Activated CD4-positive, alpha-beta memory T cell treated with anti-CD3 and anti-CD28 coated beads for 36 hours (primary cell): ENCODE data around the gene GAB1. TPM values are rescaled to one million over a fixed set of nuclear protein-coding genes. Genes with fewer than 3 reads are reported as not detected.
A peak's percentile ranks its signal among the peaks of the same experiment; 100 is the strongest.

Experiments used
- CTCF ChIA-PET: fragments of 350-600 bp; sonication (Branson Sonifier 250); formaldehyde crosslinking; loops from one replicate; lab custom pipeline; 2021; ENCODE audit warnings: antibody characterized with exemption, inconsistent platforms; lab: Charles Lee
- POLR2A ChIA-PET: fragments of 350-600 bp; sonication (Branson Sonifier 250); formaldehyde crosslinking; loops from one replicate; lab custom pipeline; 2021; ENCODE audit warnings: antibody characterized with exemption; lab: Charles Lee
- DNase-seq: peaks from one replicate; pipeline ENCODE4 v3.0.0-alpha.2; 2020
- H3K27ac Mint-ChIP-seq: one replicate; pipeline ENCODE4 v1.8.0; 2021; ENCODE audit warnings: mixed read lengths
- H3K27me3 Mint-ChIP-seq: one replicate; pipeline ENCODE4 v1.8.0; 2021; ENCODE audit warnings: mixed read lengths
- H3K36me3 Mint-ChIP-seq: one replicate; pipeline ENCODE4 v1.8.0; 2021; ENCODE audit warnings: mixed read lengths
- H3K4me1 Mint-ChIP-seq: one replicate; pipeline ENCODE4 v1.8.0; 2021; ENCODE audit warnings: low read depth, mixed read lengths
- H3K4me3 Mint-ChIP-seq: one replicate; pipeline ENCODE4 v1.8.0; 2021; ENCODE audit warnings: mild to moderate bottlenecking, mixed read lengths
- H3K9me3 Mint-ChIP-seq: one replicate; pipeline ENCODE4 v1.8.0; 2021; ENCODE audit warnings: mixed read lengths
- intact Hi-C: fragments of 100-400 bp; cut with micrococcal nuclease; formaldehyde crosslinking; loops from one replicate; pipeline ENCODE4 v1.15.1; 2023
- total RNA-seq, 2 experiments: library from RNA; stranded (reverse); gene quantifications; one replicate each; pipeline ENCODE4 v1.2.3, GENCODE V29; 2021

The GAB1 gene
- total RNA-seq, 2 experiments from 2014 or later: 0.34 to 0.45 TPM

DNA sequence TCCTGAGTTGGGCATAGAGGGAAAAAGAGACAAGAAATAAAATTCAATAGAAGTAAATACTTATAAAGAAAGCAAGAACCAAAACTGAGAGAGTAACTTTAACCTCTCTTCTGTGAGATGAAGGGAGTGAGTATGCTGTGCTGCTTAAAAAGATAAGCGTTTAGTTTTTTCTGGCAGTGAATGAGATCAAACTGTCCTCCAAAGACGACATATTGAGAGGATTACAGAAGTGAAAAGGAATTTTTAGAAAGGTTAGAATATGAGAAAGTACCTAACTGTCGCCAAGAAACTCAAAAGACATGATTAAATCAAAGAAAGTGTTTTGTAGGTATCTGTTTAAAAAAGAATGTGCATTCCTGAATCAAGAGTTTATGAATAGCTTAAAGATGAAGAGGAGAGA lies 16.0 kb downstream of the GAB1 start:
- H3K27ac Mint-ChIP-seq: no peak overlapping the region
- peaks cover 4% of the 10 kb centered on the region for H3K27me3 Mint-ChIP-seq
- no peak for DNase-seq
- H3K4me3 Mint-ChIP-seq: no peak overlapping the region
- H3K9me3 Mint-ChIP-seq: no peaks in the 10 kb centered on the region
- intact Hi-C loops: no loop called here
- CTCF ChIA-PET: interaction anchor here (0.6 to 0.9 kb wide), 2 partner anchors 147 to 282 kb away, joined by 3 read pairs; no protein-coding TSS in a partner anchor
- H3K36me3 Mint-ChIP-seq: no peaks in the 10 kb centered on the region
- H3K4me1 Mint-ChIP-seq: peaks cover 4% of the 10 kb centered on the region
- POLR2A ChIA-PET: no interaction called here

DNA sequence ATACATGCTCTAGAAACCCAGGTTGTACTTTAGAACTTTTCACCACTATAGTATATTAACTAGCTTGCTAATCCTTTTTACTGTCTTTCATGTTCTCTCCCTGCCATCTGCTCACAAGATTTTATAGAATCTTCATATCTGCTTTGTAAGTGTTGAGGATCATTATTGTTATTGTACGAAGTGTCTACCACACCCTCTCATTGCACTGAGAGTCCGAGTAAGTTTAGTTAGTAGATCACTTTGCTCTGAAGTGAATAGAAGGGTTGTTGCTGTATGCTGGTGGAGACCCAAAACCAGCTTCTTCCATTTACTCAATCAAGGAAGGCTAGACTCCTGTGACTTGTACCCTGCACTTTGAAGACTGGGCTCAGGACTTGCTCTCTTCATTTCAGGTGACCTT lies 17.1 kb downstream of the GAB1 start:
- H3K36me3 Mint-ChIP-seq: no peaks in the 10 kb centered on the region
- H3K27me3 Mint-ChIP-seq: peaks cover 4% of the 10 kb centered on the region
- no peak for DNase-seq
- intact Hi-C loops: no loop called here
- ChIA-PET CTCF (interaction anchor here (0.9 kb wide), 1 partner anchor 146 kb away, joined by 3 read pairs; no protein-coding TSS in a partner anchor), POLR2A (no interaction called here)
- no peak overlapping the region for H3K4me3 Mint-ChIP-seq
- peaks cover 8% of the 10 kb centered on the region for H3K4me1 Mint-ChIP-seq
- H3K9me3 Mint-ChIP-seq: no peaks in the 10 kb centered on the region
- no peak overlapping the region for H3K27ac Mint-ChIP-seq

DNA sequence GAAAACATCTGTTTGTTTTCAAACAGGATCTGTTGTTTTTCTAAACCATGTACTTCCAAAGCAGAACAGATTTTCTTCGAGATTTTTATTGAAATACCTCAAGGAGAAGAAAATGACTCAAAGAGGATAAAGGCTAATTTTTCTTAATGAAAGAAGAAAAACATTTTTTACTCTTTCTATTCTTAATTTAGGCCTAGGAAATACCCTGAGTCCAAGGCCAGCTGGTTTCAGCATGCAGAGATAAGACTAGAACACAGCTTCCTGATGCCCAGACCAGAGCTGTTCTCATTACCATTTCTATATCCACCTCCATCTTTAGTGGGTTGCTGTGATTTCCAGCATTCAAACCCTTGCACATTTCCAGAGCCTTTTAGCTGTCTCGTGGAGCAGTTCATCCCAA lies 18.3 kb downstream of the GAB1 start:
- Mint-ChIP-seq H3K4me1 (peaks cover 20% of the 10 kb centered on the region), H3K4me3 (no peak overlapping the region), H3K36me3 (no peaks in the 10 kb centered on the region), H3K27ac (no peak overlapping the region), H3K9me3 (no peaks in the 10 kb centered on the region), H3K27me3 (peaks cover 4% of the 10 kb centered on the region)
- POLR2A ChIA-PET: no interaction called here
- CTCF ChIA-PET: no interaction called here
- DNase-seq: no peak
- intact Hi-C loops: loop anchor here (5.0 kb wide), 1 partner anchor 202 kb away; no protein-coding TSS in a partner anchor

DNA sequence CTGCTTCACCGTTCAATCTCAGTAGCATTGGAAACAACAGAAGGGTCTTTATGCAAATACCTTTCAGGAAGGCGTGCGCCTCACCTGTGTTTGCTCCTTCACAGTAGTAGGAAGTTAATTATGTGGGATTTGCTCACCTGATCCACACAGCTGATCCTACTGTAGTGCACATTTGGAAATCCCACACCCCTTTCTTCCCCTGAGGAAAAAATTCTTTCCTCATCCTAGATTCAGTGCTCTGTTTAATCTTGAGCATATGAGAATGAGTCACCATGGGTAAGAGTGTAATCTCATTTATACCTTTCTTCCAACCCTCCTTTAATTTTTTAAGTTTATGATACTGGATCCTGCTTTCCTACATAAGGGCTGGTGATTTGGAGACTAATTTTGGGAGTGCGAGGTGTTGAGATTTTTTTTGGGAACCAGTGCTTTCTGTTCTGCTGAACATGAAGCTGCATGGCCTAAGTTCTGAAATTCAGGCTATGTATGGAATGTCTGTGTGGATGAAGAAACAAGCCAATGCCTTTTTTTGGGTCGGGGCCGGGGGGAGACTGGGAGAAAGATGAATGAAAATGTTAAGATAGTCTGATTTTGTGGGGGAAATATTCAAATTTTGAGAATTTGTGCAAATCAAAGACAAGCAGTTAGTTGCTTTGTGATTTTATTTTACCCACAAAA lies 19.0 kb downstream of the GAB1 start:
- ChIA-PET POLR2A (no interaction called here), CTCF (no interaction called here)
- Mint-ChIP-seq H3K9me3 (no peaks in the 10 kb centered on the region), H3K27me3 (peaks cover 2% of the 10 kb centered on the region), H3K4me1 (peaks cover 23% of the 10 kb centered on the region), H3K27ac (no peak overlapping the region), H3K4me3 (no peak overlapping the region), H3K36me3 (no peaks in the 10 kb centered on the region)
- intact Hi-C loops: loop anchor here (5.0 kb wide), 1 partner anchor 202 kb away; no protein-coding TSS in a partner anchor
- DNase-seq: no peak

DNA sequence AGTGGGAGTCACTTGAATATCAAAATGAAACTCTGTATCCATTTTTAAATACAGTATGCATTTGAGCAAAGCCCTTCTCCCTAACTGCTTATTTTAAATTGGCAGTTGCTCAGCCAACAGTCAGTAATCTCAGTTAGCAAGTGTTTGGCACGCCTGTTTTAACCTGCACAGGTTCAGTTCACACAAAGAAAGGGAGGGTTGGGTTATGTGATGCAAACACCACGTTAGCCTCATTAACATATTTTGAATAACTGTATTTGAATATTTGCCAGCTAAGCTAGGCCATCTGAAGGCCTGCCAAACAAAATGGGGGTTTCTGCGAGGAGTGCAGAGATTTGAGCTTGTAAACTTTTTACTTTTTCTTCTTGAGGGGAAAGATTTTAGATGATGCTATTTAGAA lies 19.8 kb downstream of the GAB1 start:
- no peak overlapping the region for H3K4me3 Mint-ChIP-seq
- CTCF ChIA-PET: no interaction called here
- peaks cover 23% of the 10 kb centered on the region for H3K4me1 Mint-ChIP-seq
- H3K27ac Mint-ChIP-seq: no peak overlapping the region
- no peaks in the 10 kb centered on the region for H3K36me3 Mint-ChIP-seq
- peaks cover 2% of the 10 kb centered on the region for H3K27me3 Mint-ChIP-seq
- intact Hi-C loops: loop anchor here (5.0 kb wide), 1 partner anchor 201 kb away; no protein-coding TSS in a partner anchor
- no peak for DNase-seq
- no peaks in the 10 kb centered on the region for H3K9me3 Mint-ChIP-seq
- POLR2A ChIA-PET: no interaction called here

DNA sequence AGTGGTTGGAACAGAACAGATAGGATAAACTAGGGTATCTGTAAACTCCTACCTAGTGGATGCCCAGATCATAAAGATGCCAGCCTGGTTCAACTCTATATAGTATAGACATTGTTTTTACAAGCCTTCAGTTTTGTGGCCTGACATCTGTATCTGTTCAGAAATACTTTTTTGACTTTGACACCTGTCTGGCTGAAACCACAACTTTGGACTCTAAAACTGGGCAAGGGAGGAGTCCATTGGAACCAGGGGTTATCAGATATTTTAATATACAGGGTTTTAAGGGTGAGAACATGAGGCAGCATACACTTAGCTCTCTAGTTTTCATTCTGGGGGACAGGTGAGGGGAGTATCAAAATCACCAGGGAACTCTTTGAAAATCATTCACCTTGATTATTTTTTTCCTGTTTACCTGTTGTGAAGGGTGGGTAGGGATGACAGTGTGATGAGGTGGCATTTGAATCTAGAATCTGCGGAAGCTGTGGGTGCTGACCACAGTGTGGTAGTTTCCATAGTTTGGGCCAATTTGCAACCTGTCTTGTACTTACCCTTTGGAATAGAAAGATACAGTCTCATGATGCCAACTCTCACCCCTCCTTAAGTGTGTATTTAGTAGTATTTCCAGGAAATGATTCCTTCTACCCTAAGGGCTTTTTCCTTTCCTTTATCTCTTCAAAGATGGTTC lies 20.6 kb downstream of the GAB1 start:
- Mint-ChIP-seq H3K4me1 (peaks cover 23% of the 10 kb centered on the region), H3K4me3 (no peak overlapping the region), H3K27ac (no peak overlapping the region), H3K36me3 (no peaks in the 10 kb centered on the region), H3K27me3 (peaks cover 2% of the 10 kb centered on the region), H3K9me3 (no peaks in the 10 kb centered on the region)
- peak; percentile 41 for DNase-seq
- intact Hi-C loops: loop anchor here (5.0 kb wide), 1 partner anchor 200 kb away; no protein-coding TSS in a partner anchor
- POLR2A ChIA-PET: no interaction called here
- CTCF ChIA-PET: interaction anchor here (0.6 kb wide), 1 partner anchor 45 kb away, joined by 3 read pairs; no protein-coding TSS in a partner anchor

DNA sequence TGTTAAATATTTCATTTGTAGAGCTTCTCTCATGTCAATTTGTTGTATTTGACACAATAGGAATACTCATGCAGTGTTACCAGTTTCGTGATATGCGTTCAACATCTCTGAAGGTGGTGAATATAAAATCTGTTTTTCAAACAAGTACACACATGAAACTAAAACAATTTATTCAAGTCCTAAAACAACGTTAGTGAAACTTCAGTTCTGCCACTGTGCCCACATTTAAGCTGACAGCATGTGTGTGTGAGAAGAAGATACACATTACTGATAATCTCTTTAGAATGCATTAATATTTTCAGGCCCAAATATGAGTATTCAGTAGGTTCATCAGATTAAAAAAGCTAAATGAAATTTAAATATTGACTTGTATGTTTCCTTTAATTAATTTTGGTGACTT lies 21.7 kb downstream of the GAB1 start:
- ChIA-PET CTCF (no interaction called here), POLR2A (no interaction called here)
- no peaks in the 10 kb centered on the region for H3K27me3 Mint-ChIP-seq
- intact Hi-C loops: loop anchor here (2.0 to 5.0 kb wide), 2 partner anchors 174 to 199 kb away; partner anchors contain the start of gene USP38
- H3K4me1 Mint-ChIP-seq: peaks cover 23% of the 10 kb centered on the region
- H3K36me3 Mint-ChIP-seq: no peaks in the 10 kb centered on the region
- no peaks in the 10 kb centered on the region for H3K9me3 Mint-ChIP-seq
- no peak for DNase-seq
- no peak overlapping the region for H3K4me3 Mint-ChIP-seq
- H3K27ac Mint-ChIP-seq: no peak overlapping the region

DNA sequence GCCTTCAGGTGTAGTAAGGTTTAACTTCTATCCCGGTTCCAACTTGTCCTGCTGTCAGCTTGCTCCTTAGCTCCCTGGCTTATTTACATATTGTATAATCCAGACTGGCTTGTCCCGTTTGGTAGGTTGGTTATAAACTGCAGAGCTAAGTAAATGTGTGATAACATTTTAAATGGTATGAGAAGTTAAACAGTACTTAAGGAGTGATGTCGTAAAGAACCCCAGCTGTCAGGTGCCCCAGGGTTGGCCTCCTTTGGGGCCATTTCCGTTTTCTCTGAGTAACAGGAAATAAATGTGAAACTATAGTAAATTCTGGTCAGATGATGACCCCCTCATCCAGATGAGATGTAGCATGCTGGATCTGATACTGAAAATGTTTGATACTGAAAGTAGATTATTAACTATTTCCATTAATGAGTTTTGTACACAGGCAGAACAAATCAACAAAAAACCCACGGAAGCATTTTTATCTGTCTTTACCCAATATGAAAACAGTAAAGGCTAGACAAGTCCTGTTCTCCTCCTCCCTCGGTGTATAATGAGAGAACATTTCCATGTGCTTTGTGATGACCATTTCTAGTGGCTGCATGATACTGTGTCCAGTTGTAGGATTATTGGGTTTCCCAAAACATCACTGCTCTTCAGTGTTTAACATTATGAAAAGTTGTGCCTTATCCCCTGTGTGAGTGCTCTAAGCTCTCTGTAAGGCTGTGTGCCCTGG lies 22.4 kb downstream of the GAB1 start:
- CTCF ChIA-PET: no interaction called here

DNA sequence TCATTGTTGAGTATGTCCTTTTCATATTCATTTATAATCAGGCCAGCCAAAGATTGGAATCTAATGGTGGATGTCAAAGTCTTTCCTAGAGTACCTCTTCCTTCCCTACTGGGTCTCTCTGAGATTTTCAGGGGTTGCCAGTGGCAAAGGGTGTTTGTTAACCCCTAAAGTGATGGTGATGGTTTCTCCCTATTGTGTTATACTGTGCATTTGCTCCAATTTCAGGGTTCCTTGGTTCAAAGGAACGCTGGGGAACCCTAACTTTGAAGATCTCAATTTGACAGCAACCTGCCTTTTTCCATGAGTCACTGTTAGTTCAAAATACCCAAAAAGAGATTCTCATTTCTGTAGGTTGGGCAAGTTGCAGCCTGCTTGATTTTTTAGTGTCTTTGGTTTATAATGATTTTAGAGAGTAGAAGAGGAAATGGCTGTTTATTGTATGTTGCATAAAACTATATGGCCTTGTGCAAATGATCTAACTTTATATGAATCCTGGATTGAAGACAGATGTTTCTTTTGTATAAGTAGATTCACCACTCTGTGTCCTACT lies 23.0 kb downstream of the GAB1 start:
- no peak for DNase-seq
- Mint-ChIP-seq H3K4me1 (peaks cover 23% of the 10 kb centered on the region), H3K9me3 (no peaks in the 10 kb centered on the region), H3K27ac (peak overlapping the region; percentile 77), H3K27me3 (no peaks in the 10 kb centered on the region), H3K4me3 (peak overlapping the region; percentile 17), H3K36me3 (no peaks in the 10 kb centered on the region)
- ChIA-PET CTCF (no interaction called here), POLR2A (no interaction called here)
- intact Hi-C loops: loop anchor here (1.0 to 5.0 kb wide), 4 partner anchors 23 to 198 kb away; partner anchors contain the start of genes GAB1, SMARCA5 and USP38

More for the DNA sequence above, 22.4 kb downstream of the GAB1 start:
- no peaks in the 10 kb centered on the region for H3K27me3 Mint-ChIP-seq
- POLR2A ChIA-PET: no interaction called here
- DNase-seq: peak; percentile 68
- intact Hi-C loops: loop anchor here (1.0 to 5.0 kb wide), 4 partner anchors 23 to 198 kb away; partner anchors contain the start of genes GAB1, SMARCA5 and USP38
- H3K27ac Mint-ChIP-seq: peak overlapping the region; percentile 77
- peaks cover 23% of the 10 kb centered on the region for H3K4me1 Mint-ChIP-seq
- H3K9me3 Mint-ChIP-seq: no peaks in the 10 kb centered on the region
- H3K36me3 Mint-ChIP-seq: no peaks in the 10 kb centered on the region
- no peak overlapping the region for H3K4me3 Mint-ChIP-seq

DNA sequence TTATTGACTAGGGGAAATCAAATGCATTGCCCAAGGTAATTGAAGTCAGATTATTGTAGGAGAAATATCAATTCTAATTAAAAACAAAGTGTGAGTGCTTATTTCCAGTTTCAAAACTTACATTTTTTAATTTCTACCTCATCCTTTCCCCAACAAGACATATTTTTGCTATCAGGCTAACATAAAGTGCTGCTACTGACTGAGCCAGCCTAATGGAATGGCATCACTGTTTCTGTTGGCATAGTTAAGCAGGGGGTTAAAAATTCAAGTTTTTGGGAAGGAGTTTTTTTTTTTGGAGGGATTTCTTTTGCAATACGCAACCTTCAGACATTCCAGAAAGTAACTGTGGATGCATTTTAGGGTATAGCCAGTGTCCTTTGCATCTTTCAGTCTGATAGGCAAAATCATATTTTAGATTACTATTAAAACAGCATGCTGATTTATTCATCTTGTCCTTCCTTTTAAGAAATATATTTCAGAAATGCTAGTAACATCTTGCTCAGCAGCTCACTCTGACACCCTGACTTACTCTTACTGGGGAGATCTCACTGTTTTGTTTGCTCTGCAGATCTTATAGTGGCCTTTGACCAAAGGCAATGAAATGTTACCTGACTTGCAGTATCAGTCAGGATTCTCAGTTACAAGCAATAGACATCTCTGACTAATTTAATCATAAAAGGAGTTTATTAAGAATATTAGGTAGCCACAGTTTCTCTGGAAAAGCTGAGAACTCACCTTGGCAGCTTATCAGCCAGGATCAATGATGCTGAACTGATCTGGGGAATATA lies 24.4 kb downstream of the GAB1 start:
- ChIA-PET POLR2A (no interaction called here), CTCF (no interaction called here)
- peaks cover 23% of the 10 kb centered on the region for H3K4me1 Mint-ChIP-seq
- DNase-seq: no peak
- H3K4me3 Mint-ChIP-seq: no peak overlapping the region
- intact Hi-C loops: no loop called here
- H3K36me3 Mint-ChIP-seq: no peaks in the 10 kb centered on the region
- H3K9me3 Mint-ChIP-seq: no peaks in the 10 kb centered on the region
- H3K27ac Mint-ChIP-seq: no peak overlapping the region
- H3K27me3 Mint-ChIP-seq: no peaks in the 10 kb centered on the region

DNA sequence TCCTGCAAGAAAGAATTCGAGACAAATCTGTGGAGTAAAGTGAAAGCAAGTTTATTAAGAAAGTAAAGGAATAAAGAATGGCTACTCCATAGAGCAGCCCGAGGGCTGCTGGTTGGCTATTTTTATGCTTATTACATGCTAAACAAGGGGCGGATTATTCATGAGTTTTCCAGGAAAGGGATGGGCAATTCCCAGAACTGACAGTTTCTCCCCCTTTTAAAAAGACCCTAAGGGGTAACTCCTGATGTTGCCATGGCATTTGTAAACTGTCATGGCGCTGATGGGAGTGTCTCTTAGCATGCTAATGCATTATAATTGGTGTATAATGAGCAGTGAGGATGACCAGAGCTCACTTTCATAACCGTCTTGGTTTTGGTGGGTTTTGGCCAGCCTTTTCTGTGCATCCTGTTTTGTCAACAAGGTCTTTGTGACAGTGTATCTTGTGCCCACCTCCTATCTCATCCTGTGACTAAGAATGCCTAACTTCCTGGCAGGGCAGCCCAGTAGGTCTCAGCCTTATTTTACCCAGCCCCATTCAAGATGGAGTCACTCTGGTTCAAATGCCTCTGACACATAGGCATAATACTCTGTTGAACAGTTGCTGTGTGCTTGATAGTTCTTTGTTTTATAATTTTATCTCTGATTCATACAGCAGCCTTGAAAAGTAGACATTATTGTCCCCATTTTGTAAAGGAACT lies 25.8 kb downstream of the GAB1 start:
- Mint-ChIP-seq H3K36me3 (no peaks in the 10 kb centered on the region), H3K9me3 (no peaks in the 10 kb centered on the region), H3K4me3 (no peak overlapping the region), H3K27me3 (no peaks in the 10 kb centered on the region), H3K27ac (no peak overlapping the region), H3K4me1 (peaks cover 19% of the 10 kb centered on the region)
- intact Hi-C loops: no loop called here
- CTCF ChIA-PET: no interaction called here
- POLR2A ChIA-PET: no interaction called here
- peak; percentile 18 for DNase-seq
